Gastrocnemius medialis (tissue), 4 donors: ENCODE measurements around the gene CCDC8. TPM values are rescaled to one million over a fixed set of nuclear protein-coding genes. Genes with fewer than 3 reads are reported as not detected.

Source experiments
- ATAC-seq, 2 donors: fragments of 150-250 bp; one replicate each; pipeline ENCODE4 v1.9.1; 2016
- DNase-seq, 2 donors: peaks; one replicate each; pipeline ENCODE4 v3.0.0-alpha.2; 2019
- H3K27ac ChIP-seq, 4 donors: fragments of 200-600 bp; sonication (generic); 1 replicate in 1 of 4; 2 replicates in 3 of 4; pipeline ENCODE4 v1.5.1; 2016 to 2018; ENCODE audit warnings: mild to moderate bottlenecking in 2 of 4, moderate library complexity in 1 of 4
- H3K27me3 ChIP-seq, 3 donors: fragments of 200-600 bp; sonication (generic) in 2 of 3; 1 replicate in 1 of 3; 2 replicates in 2 of 3; pipeline versions ENCODE4 v1.5.1 to v1.6.0; 2016 to 2019; ENCODE audit warnings: mild to moderate bottlenecking in 1 of 3, moderate library complexity in 1 of 3
- H3K36me3 ChIP-seq, 2 donors: fragments of 200-600 bp; sonication (generic) in 1 of 2; one replicate each; pipeline ENCODE4 v1.5.1; 2017 to 2018
- H3K4me1 ChIP-seq, 2 donors: fragments of 200-600 bp; sonication (generic) in 1 of 2; one replicate each; pipeline ENCODE4 v1.5.1; 2016 to 2017; ENCODE audit warnings: mild to moderate bottlenecking in 2 of 2
- H3K4me3 ChIP-seq, 4 donors: fragments of 200-600 bp; sonication (generic) in 3 of 4; 1 replicate in 1 of 4; 2 replicates in 3 of 4; pipeline ENCODE4 v1.5.1; 2016 to 2019; ENCODE audit warnings: mild to moderate bottlenecking in 2 of 4
- H3K9me3 ChIP-seq, 3 donors: fragments of 200-600 bp; sonication (generic) in 2 of 3; 1 replicate in 1 of 3; 2 replicates in 2 of 3; pipeline ENCODE4 v1.5.1; 2016 to 2019
- POLR2A ChIP-seq, 2 donors: fragments of 450-650 bp; IDR thresholded peaks; one replicate each; pipeline ENCODE4 v1.6.1; 2017; ENCODE audit warnings: antibody characterized with exemption in 2 of 2, mild to moderate bottlenecking in 2 of 2, moderate library complexity in 2 of 2
- in situ Hi-C, 4 donors: fragments of 200-750 bp; cut with MboI; loops; one replicate each; pipeline versions ENCODE4 v1.15.0 to v1.8.0; 2017; ENCODE audit warnings: low sequenced_read_pairs in 4 of 4
- intact Hi-C: fragments of 100-400 bp; cut with DNase I; formaldehyde crosslinking; loops from one replicate; pipeline ENCODE4 v1.15.1; 2023; ENCODE audit warnings: low total_unique reads
- total RNA-seq, 4 donors: library from RNA; depleted of rRNA; stranded (reverse); fragments of >200 nt; gene quantifications; one replicate each; pipeline versions ENCODE4 v1.1.0 to v1.2.3, GENCODE V29; 2016
- TF ChIP-seq, protein P1 (sequence below), 5 experiments: fragments of 450-650 bp in 3 of 5; fragments of 200-600 bp in 2 of 5; sonication (generic) in 2 of 5; IDR thresholded peaks in 4 of 5; conservative IDR thresholded peaks in 1 of 5; 1 replicate in 4 of 5; 2 replicates in 1 of 5; pipeline ENCODE4 v1.5.1; 2016 to 2019; ENCODE audit warnings: antibody characterized with exemption in 5 of 5, mild to moderate bottlenecking in 3 of 5, moderate library complexity in 3 of 5

Gene CCDC8
- total RNA-seq, 4 donors from 2014 or later: 0.46 to 1.6 (median 0.75) TPM

DNA sequence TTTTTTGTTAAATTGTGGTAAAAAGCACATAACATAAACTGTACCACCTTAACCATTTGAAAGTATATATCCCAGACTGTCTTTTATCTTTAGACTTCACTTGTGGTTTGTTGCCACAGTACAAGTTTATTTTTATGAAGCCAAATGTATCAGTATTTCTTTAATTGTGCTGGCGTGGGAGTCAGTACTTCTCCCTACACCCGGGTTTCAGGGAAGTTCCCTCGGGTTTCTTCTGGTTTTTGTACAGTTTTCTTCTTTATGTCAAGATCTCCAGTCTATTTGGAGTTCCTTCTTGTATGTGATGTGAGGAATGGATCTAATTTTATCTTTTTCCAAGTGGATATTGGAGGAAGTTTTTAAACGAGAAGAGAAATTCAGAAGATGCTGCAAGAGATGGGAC, 20.5 kb downstream of the CCDC8 start:
- intact Hi-C loops (no loop called here), in situ Hi-C loops (loop anchor here in 1 of 4 donors (10.0 kb wide), 1 partner anchor 122 kb away; no protein-coding TSS in a partner anchor)
- Histone ChIP-seq H3K36me3 (peaks cover 0 to 43% of the 10 kb centered on the region in 2 donors), H3K27ac (no peak overlapping the region), H3K4me1 (no peaks in the 10 kb centered on the region), H3K9me3 (no peaks in the 10 kb centered on the region), H3K4me3 (no peak overlapping the region), H3K27me3 (no peaks in the 10 kb centered on the region)
- TF ChIP-seq, protein P1, sequence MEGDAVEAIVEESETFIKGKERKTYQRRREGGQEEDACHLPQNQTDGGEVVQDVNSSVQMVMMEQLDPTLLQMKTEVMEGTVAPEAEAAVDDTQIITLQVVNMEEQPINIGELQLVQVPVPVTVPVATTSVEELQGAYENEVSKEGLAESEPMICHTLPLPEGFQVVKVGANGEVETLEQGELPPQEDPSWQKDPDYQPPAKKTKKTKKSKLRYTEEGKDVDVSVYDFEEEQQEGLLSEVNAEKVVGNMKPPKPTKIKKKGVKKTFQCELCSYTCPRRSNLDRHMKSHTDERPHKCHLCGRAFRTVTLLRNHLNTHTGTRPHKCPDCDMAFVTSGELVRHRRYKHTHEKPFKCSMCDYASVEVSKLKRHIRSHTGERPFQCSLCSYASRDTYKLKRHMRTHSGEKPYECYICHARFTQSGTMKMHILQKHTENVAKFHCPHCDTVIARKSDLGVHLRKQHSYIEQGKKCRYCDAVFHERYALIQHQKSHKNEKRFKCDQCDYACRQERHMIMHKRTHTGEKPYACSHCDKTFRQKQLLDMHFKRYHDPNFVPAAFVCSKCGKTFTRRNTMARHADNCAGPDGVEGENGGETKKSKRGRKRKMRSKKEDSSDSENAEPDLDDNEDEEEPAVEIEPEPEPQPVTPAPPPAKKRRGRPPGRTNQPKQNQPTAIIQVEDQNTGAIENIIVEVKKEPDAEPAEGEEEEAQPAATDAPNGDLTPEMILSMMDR (IDR thresholded peaks at IDR 0.05 in 4 of 5, conservative IDR thresholded peaks at IDR 0.05 in 1 of 5): no peak
- no peak for TF ChIP-seq POLR2A (IDR thresholded peaks at IDR 0.05)
- DNase-seq: no peak
- ATAC-seq: no peak

DNA sequence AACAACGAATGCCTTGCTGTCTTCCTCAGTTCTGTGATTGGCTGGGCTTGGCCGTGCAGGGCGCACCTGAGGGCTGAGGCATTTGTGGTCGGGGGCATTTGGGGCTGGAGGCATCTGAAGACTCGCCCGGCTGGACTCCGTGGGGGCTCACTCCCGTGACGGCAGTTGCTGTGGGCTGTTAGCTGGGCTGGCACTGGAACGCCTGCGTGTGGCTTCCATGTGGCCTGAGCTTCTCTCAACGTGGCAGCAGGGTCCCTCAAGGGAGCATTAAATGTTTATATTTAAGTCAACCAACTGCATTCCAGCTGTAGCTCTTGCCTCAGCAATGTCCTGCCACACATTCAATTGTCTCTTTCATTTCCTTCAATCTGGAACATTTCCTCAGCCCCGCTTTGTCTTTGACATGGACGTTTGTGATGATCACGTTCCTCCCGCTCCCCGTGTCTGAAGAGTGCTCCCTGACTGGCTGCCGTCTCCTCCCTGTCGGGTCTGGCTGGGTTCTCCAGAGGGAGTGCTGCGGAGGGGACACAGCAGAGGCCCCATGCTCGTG, 21.0 kb downstream of the CCDC8 start:
- no peak overlapping the region for H3K4me3 ChIP-seq
- DNase-seq (no peak), ATAC-seq (no peak)
- H3K27me3 ChIP-seq: no peaks in the 10 kb centered on the region
- in situ Hi-C loops: loop anchor here in 1 of 4 donors (10.0 kb wide), 1 partner anchor 122 kb away; no protein-coding TSS in a partner anchor
- H3K36me3 ChIP-seq: peaks cover 0 to 48% of the 10 kb centered on the region in 2 donors
- TF ChIP-seq, protein P1 (IDR thresholded peaks at IDR 0.05 in 4 of 5, conservative IDR thresholded peaks at IDR 0.05 in 1 of 5): no peak
- no peak overlapping the region for H3K27ac ChIP-seq
- no peaks in the 10 kb centered on the region for H3K9me3 ChIP-seq
- intact Hi-C loops: no loop called here
- no peaks in the 10 kb centered on the region for H3K4me1 ChIP-seq

DNA sequence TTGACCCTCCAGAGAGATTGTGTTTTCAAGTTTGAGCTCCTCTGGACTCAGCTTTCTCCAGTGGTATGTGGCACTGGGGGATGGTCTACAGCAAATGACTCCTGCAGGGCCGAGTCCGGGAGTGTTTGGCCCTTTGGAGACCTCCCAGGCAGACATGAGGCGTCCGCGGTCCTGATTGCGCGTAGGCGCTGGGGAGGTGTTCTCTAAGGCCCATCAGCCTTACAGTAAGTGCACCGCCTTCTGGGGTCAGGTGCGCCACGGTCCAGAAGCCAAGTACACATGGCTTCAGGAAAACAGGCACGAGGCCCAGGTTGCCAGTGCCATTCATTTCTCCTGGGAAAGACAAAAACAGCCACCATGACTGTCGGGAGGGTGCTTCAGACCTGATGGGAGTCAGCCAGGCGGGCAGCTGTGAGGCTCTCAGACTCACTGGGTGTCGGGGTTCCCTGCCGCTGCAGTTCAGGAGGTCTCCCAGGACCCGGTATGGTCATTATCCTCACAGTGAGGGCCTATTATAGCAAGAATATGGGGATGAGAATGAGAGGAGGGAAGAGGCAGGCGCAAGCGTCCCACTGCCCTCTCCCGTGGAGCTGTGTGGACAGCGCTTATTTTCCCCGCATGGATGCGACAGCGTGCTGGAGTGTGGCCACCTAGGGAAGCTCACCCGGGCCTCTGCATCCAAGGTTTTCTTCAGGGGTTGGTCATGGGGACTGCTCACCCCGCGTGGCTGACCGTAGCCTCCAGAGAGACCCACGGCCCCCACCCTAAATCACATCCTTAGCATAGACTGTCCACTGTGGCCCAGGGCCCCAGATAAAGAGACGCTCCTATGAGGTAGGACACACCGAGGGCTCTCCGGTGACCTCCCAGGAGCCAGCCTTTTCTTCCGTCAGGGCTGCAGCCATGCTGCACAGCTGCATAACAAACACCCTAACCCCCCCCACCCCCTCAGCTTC, 21.8 kb downstream of the CCDC8 start:
- peaks cover 0 to 54% of the 10 kb centered on the region in 2 donors for H3K36me3 ChIP-seq
- H3K27ac ChIP-seq: no peak overlapping the region
- no peak overlapping the region for H3K4me3 ChIP-seq
- H3K27me3 ChIP-seq: no peaks in the 10 kb centered on the region
- TF ChIP-seq, protein P1 (IDR thresholded peaks at IDR 0.05 in 4 of 5, conservative IDR thresholded peaks at IDR 0.05 in 1 of 5): no peak
- no peak for TF ChIP-seq POLR2A (IDR thresholded peaks at IDR 0.05)
- ATAC-seq (no peak), DNase-seq (no peak)
- H3K9me3 ChIP-seq: no peaks in the 10 kb centered on the region
- H3K4me1 ChIP-seq: no peaks in the 10 kb centered on the region
- intact Hi-C loops (no loop called here), in situ Hi-C loops (loop anchor here in 1 of 4 donors (10.0 kb wide), 1 partner anchor 123 kb away; no protein-coding TSS in a partner anchor)

DNA sequence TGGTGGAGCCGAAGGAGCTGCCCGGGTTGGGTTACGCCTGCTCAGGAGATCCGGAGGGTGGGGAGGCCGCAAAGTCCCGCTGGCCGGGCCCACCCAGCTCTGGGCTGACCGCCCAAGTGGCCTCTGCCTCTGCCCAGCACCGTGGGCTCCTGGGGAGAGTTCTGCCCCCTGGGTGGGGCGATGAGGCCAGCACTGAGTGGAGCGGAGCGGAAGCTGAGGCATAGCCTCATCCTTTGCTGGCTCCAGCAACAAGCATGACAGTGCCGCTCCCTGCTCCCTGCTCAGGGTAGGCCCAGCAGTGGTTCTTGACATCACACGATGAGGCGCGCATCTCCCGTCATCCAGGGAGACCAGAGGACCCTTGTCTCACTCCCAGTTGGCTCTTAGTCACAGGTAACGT, 22.5 kb downstream of the CCDC8 start:
- DNase-seq (no peak), ATAC-seq (no peak)
- no peak overlapping the region for H3K27ac ChIP-seq
- no peak overlapping the region for H3K4me3 ChIP-seq
- no peaks in the 10 kb centered on the region for H3K4me1 ChIP-seq
- intact Hi-C loops: no loop called here
- no peaks in the 10 kb centered on the region for H3K9me3 ChIP-seq
- in situ Hi-C loops: loop anchor here in 1 of 4 donors (10.0 kb wide), 1 partner anchor 124 kb away; no protein-coding TSS in a partner anchor
- H3K27me3 ChIP-seq: no peaks in the 10 kb centered on the region
- TF ChIP-seq, protein P1 (IDR thresholded peaks at IDR 0.05 in 4 of 5, conservative IDR thresholded peaks at IDR 0.05 in 1 of 5): no peak
- no peak for TF ChIP-seq POLR2A (IDR thresholded peaks at IDR 0.05)
- peaks cover 0 to 54% of the 10 kb centered on the region in 2 donors for H3K36me3 ChIP-seq
